Esophagus muscularis mucosa (tissue), 4 donors: ENCODE results near the gene KPNA2.
"Not testable (repeated sequence)": the region's sequence is repeated elsewhere in the genome, so short reads cannot be mapped to it uniquely, and the experiment has no call there.

ENCODE experiments used
- CTCF ChIP-seq, 3 experiments: fragments of 200-600 bp in 2 of 3; fragments of 450-650 bp in 1 of 3; sonication (generic) in 2 of 3; IDR thresholded peaks; one replicate each; pipeline ENCODE4 v1.5.1; 2017 to 2019; ENCODE audit warnings: antibody characterized with exemption in 3 of 3, mild to moderate bottlenecking in 2 of 3, moderate library complexity in 1 of 3
- EP300 ChIP-seq: sonication (generic); formaldehyde crosslinking; IDR thresholded peaks from one replicate; pipeline ENCODE4 v1.6.1; 2017; ENCODE audit warnings: antibody characterized with exemption
- POLR2A ChIP-seq: fragments of 450-650 bp; IDR thresholded peaks from one replicate; pipeline ENCODE4 v1.6.1; 2017; ENCODE audit warnings: antibody characterized with exemption, moderate library complexity, mild to moderate bottlenecking, low read depth
- POLR2AphosphoS5 ChIP-seq, 2 donors: sonication (generic); formaldehyde crosslinking; IDR thresholded peaks; one replicate each; pipeline ENCODE4 v1.6.1; 2017; ENCODE audit warnings: antibody characterized with exemption in 2 of 2

- not testable (repeated sequence) for TF ChIP-seq POLR2AphosphoS5 (IDR thresholded peaks at IDR 0.05); CTCF (IDR thresholded peaks at IDR 0.05); POLR2A; EP300
These were observed 14.7 kb upstream of the KPNA2 start for GRCh38 chr17:68020791-68021190.
